ENCODE data around the gene UBA5.

The UBA5 gene

DNA sequence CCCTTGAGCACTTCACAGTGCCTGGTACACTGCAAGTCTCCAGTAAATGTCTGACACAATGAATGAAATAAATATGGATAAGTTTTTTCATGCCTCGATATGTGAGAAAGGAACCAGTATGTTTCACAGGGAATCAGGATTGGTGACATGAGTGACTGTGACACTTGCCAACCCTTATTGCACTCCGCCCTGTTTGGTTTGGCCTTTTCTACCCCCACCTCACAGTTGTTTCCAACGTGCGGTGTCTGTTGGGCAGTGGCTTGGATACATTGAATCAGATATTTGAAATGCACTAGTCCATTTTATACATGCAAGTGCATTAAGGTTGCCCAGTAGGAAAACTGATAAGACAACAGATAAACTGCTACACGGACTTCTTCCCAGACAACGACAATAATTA, 60.1 kb downstream of the UBA5 start:
- Mint-ChIP-seq H3K9me3 (ENCODE audit: low read depth) (no peaks in the 10 kb centered on the region), H3K27me3 (no peaks in the 10 kb centered on the region), H3K36me3 (no peaks in the 10 kb centered on the region), H3K4me1 (ENCODE audit: low read depth) (peaks cover 49% of the 10 kb centered on the region), H3K27ac (peak overlapping the region; percentile 17), H3K4me3 (peak overlapping the region; percentile 93)

DNA sequence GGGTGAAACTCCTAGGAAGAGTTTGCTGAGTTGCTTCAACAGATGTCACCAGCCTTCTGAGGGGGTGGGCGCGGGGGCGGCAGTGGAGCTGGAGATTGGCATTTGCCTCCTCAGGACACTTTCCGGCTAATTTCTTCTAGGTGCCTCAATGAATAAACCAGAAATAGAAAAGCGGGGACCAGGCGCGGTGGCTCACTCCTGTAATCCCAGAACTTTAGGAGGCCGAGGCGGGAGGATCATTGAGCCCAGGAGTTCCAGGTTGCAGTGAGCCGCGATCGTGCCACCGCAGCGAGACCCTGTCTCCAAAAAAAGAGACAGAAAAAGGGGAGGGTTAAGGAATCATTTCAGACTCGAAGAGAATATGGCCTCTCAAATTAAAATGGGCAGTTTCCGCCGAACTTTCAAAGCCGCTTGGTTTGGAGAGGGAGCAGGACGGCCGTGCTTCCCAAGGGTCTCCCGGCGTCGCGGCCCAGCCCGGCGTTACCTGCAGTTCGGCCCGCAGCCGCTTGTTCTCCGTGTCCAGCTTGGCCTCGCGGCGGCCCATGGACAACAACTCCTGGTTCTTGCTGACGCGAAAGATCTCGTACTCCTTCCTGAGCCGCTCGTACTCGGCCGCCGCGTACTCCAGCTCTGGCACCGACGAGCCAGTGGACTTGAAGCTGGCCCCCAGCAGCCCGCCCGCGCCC, 61.5 kb downstream of the UBA5 start:
- peak overlapping the region; percentile 87 for H3K27ac Mint-ChIP-seq
- no peaks in the 10 kb centered on the region for H3K9me3 Mint-ChIP-seq (ENCODE audit: low read depth)
- peak overlapping the region; percentile 93 for H3K4me3 Mint-ChIP-seq
- no peaks in the 10 kb centered on the region for H3K27me3 Mint-ChIP-seq
- peaks cover 44% of the 10 kb centered on the region for H3K4me1 Mint-ChIP-seq (ENCODE audit: low read depth)
- no peaks in the 10 kb centered on the region for H3K36me3 Mint-ChIP-seq

- peak within 1 kb of the TSS; percentile 87 for H3K27ac Mint-ChIP-seq
- H3K9me3 Mint-ChIP-seq (ENCODE audit: low read depth) = no peaks in the 10 kb centered on the region
- peak within 1 kb of the TSS; percentile 93 for H3K4me3 Mint-ChIP-seq
- H3K27me3 Mint-ChIP-seq = no peaks in the 10 kb centered on the region
- H3K4me1 Mint-ChIP-seq (ENCODE audit: low read depth) = peaks cover 40% of the 10 kb centered on the region
- no peaks in the 10 kb centered on the region for H3K36me3 Mint-ChIP-seq
Measured at GRCh38 chr3:132722165-132723023, 62.3 kb downstream of the UBA5 start, which contains the start of gene NPHP3. TSS of gene NPHP3 (minus strand) at chr3:132722409. CDS start at chr3:132722355, 54 bp downstream.

- H3K4me1 Mint-ChIP-seq (ENCODE audit: low read depth) = peaks cover 37% of the 10 kb centered on the region
- H3K27me3 Mint-ChIP-seq = peaks cover 3% of the 10 kb centered on the region
- no peaks in the 10 kb centered on the region for H3K9me3 Mint-ChIP-seq (ENCODE audit: low read depth)
- peak overlapping the region; percentile 88 for H3K4me3 Mint-ChIP-seq
- H3K27ac Mint-ChIP-seq = peak overlapping the region; percentile 75
- no peaks in the 10 kb centered on the region for H3K36me3 Mint-ChIP-seq
Measured at GRCh38 chr3:132723024-132723950, 63.2 kb downstream of the UBA5 start.

GRCh38 chr3:132726341-132726823, 66.3 kb downstream of the UBA5 start:
- Mint-ChIP-seq H3K4me3 (no peak overlapping the region), H3K36me3 (no peaks in the 10 kb centered on the region), H3K4me1 (ENCODE audit: low read depth) (peaks cover 9% of the 10 kb centered on the region), H3K27me3 (peaks cover 8% of the 10 kb centered on the region), H3K9me3 (ENCODE audit: low read depth) (no peaks in the 10 kb centered on the region), H3K27ac (no peak overlapping the region)
